Measurements from ENCODE around the gene TMEM164.

Gene TMEM164

GRCh38 chrX:110032534-110033147 is 29.7 kb downstream of the TMEM164 start:
- TF ChIP-seq, protein P1, sequence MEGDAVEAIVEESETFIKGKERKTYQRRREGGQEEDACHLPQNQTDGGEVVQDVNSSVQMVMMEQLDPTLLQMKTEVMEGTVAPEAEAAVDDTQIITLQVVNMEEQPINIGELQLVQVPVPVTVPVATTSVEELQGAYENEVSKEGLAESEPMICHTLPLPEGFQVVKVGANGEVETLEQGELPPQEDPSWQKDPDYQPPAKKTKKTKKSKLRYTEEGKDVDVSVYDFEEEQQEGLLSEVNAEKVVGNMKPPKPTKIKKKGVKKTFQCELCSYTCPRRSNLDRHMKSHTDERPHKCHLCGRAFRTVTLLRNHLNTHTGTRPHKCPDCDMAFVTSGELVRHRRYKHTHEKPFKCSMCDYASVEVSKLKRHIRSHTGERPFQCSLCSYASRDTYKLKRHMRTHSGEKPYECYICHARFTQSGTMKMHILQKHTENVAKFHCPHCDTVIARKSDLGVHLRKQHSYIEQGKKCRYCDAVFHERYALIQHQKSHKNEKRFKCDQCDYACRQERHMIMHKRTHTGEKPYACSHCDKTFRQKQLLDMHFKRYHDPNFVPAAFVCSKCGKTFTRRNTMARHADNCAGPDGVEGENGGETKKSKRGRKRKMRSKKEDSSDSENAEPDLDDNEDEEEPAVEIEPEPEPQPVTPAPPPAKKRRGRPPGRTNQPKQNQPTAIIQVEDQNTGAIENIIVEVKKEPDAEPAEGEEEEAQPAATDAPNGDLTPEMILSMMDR (conservative IDR thresholded peaks at IDR 0.05), result no peak
- H3K27ac ChIP-seq, result peak overlapping the region; percentile 14; the same call in 1 of the 2 replicates

- TF ChIP-seq, protein P1 (conservative IDR thresholded peaks at IDR 0.05), result no peak
- no peak overlapping the region for H3K27ac ChIP-seq
These were observed 31.1 kb downstream of the TMEM164 start for GRCh38 chrX:110034036-110034435.

DNA sequence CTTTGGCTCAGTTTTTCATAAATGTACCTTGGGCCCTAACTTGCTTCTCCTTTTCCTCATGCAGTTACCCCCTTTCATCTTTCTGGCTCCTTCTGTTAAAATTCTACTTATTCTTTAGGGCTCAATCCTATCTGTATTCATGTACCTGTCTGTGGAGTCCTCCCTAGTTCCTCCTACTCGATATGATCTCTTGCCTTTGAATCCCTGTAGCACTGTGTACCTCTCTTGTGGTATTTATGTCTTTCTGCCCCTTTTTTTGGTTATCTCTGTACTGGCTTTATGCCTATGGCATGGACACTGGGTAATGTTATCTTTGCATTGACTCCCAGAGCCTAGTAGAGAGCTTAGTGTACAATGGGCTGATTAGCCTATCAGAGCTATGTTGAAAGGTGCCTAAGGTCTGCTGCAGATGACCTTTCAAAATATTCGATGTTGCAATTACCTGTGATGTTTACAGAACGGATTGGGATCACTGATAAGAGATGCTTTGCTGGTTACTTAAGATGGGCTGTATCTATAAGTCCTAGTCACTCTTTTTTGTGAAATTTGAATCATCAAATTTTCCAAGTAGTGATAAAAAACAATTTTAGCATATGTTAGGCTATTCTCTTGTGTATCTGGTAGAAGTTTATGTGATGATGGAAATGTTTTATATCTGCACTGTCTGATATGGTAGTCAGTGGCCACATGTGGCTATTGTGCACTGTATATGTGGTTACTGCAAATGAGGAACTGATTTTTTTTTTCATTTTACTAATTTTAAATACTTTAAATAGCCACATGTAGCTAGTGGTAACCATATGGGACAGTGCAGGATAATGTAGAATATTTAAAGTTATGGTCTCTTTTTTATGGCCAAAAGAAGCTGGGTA is 33.5 kb downstream of the TMEM164 start:
- no peak overlapping the region for H3K27ac ChIP-seq
- TF ChIP-seq, protein P1 (conservative IDR thresholded peaks at IDR 0.05), result no peak

GRCh38 chrX:110037178-110037577 is 34.3 kb downstream of the TMEM164 start:
- TF ChIP-seq, protein P1 (conservative IDR thresholded peaks at IDR 0.05), result no peak
- no peak overlapping the region for H3K27ac ChIP-seq

GRCh38 chrX:110038900-110039299 is 36.0 kb downstream of the TMEM164 start:
- TF ChIP-seq, protein P1 (conservative IDR thresholded peaks at IDR 0.05), result no peak

GRCh38 chrX:110041980-110042379 is 39.1 kb downstream of the TMEM164 start:
- no peak overlapping the region for H3K27ac ChIP-seq
- TF ChIP-seq, protein P1 (conservative IDR thresholded peaks at IDR 0.05), result no peak

More at GRCh38 chrX:110038900-110039299, 36.0 kb downstream of the TMEM164 start:
- H3K27ac ChIP-seq, result no peak overlapping the region

DNA sequence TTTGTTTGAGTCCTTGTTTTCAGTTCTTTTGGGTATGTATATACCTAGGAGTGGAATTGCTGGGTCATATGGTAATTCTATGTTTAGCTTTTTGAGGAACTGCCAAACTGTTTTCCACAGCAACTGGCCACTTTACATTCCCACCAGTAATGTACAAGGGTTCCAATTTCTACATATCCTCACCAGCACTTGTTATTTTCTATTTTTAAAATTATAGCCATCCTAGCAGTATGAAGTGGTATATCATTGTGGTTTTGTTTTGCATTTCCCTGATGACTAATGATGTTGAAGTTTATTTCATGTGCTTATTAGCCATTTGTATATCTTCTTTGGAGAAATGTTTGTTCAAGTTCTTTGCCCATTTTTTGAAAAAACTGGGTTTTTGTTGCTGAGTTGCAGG is 39.6 kb downstream of the TMEM164 start:
- H3K27ac ChIP-seq, result no peak overlapping the region
- TF ChIP-seq, protein P1 (conservative IDR thresholded peaks at IDR 0.05), result no peak
